Neuronal stem cell (in vitro differentiated cells): ENCODE measurements around the gene DLG2.

Experiments
- DNase-seq: peaks from one replicate; pipeline ENCODE4 v3.0.0-alpha.2; 2013; ENCODE audit warnings: low spot score
- H2AFZ ChIP-seq: one replicate; pipeline ENCODE4 v1.6.1; 2013; ENCODE audit warnings: mild to moderate bottlenecking, low read length, inconsistent platforms
- H2AK5ac ChIP-seq: 2 replicates; pipeline ENCODE4 v1.6.1; 2013; ENCODE audit warnings: low read depth, mild to moderate bottlenecking, inconsistent platforms, low read length, moderate library complexity, mixed read lengths
- H2BK120ac ChIP-seq: 2 replicates; pipeline ENCODE4 v1.6.1; 2013; ENCODE audit warnings: low read depth, mild to moderate bottlenecking, inconsistent platforms, low read length, moderate library complexity, mixed read lengths
- H2BK12ac ChIP-seq: one replicate; pipeline ENCODE4 v1.6.1; 2013; ENCODE audit warnings: low read length, inconsistent platforms
- H2BK15ac ChIP-seq: 2 replicates; pipeline ENCODE4 v1.6.1; 2013; ENCODE audit warnings: mild to moderate bottlenecking, low read length, inconsistent platforms, mixed read lengths
- H2BK5ac ChIP-seq: one replicate; pipeline ENCODE4 v1.6.1; 2013; ENCODE audit warnings: inconsistent platforms, mild to moderate bottlenecking, low read length, moderate library complexity
- H3K14ac ChIP-seq: one replicate; pipeline ENCODE4 v1.6.1; 2013; ENCODE audit warnings: low read length, inconsistent platforms
- H3K18ac ChIP-seq: 2 replicates; pipeline ENCODE4 v1.6.1; 2013; ENCODE audit warnings: low read length, inconsistent platforms
- H3K23ac ChIP-seq: 2 replicates; pipeline ENCODE4 v1.6.1; 2013; ENCODE audit warnings: low read depth, mild to moderate bottlenecking, mixed read lengths, low read length, inconsistent platforms; ENCODE audit not compliant: poor library complexity
- H3K27ac ChIP-seq: replicated peaks from 3 replicates; pipeline ENCODE4 v1.5.1; 2013; ENCODE audit warnings: low read length, inconsistent platforms
- H3K27me3 ChIP-seq, 3 experiments: 2 replicates each; pipeline ENCODE4 v1.6.1; 2013; ENCODE audit warnings: low read length in 3 of 3, mild to moderate bottlenecking in 2 of 3, inconsistent platforms in 1 of 3, low read depth in 1 of 3, mixed read lengths in 1 of 3, moderate library complexity in 1 of 3; ENCODE audit not compliant: control insufficient read depth in 3 of 3, insufficient read depth in 3 of 3
- H3K36me3 ChIP-seq, 2 donors: replicated peaks in 1 of 2; 2 replicates each; pipeline ENCODE4 v1.6.1; 2013; ENCODE audit warnings: low read length in 2 of 2; ENCODE audit not compliant: control insufficient read depth in 2 of 2, insufficient read depth in 2 of 2
- H3K4ac ChIP-seq: 2 replicates; pipeline ENCODE4 v1.6.1; 2013; ENCODE audit warnings: inconsistent platforms, mild to moderate bottlenecking, low read length, moderate library complexity
- H3K4me1 ChIP-seq, 2 donors: 1 replicate in 1 of 2; 2 replicates in 1 of 2; pipeline ENCODE4 v1.6.1; 2013; ENCODE audit warnings: low read length in 2 of 2, low read depth in 1 of 2; ENCODE audit not compliant: control insufficient read depth in 2 of 2, insufficient read depth in 1 of 2
- H3K4me2 ChIP-seq: one replicate; pipeline ENCODE4 v1.6.1; 2013; ENCODE audit warnings: mild to moderate bottlenecking, low read length, inconsistent platforms; ENCODE audit not compliant: insufficient read depth, poor library complexity, severe bottlenecking
- H3K4me3 ChIP-seq, 2 donors: 2 replicates each; pipeline ENCODE4 v1.5.1; 2013; ENCODE audit warnings: low read length in 2 of 2, mild to moderate bottlenecking in 2 of 2, inconsistent platforms in 1 of 2, moderate library complexity in 1 of 2
- H3K79me1 ChIP-seq: one replicate; pipeline ENCODE4 v1.6.1; 2013; ENCODE audit warnings: low read depth, mild to moderate bottlenecking, inconsistent platforms, low read length, moderate library complexity
- H3K9ac ChIP-seq: one replicate; pipeline ENCODE4 v1.6.1; 2013; ENCODE audit warnings: mild to moderate bottlenecking, low read depth, low read length, inconsistent platforms; ENCODE audit not compliant: poor library complexity
- H3K9me3 ChIP-seq, 2 donors: replicated peaks in 1 of 2; 2 replicates each; pipeline versions ENCODE3 to v1.6.1; 2013; ENCODE audit warnings: low read length in 2 of 2, mild to moderate bottlenecking in 2 of 2, inconsistent platforms in 1 of 2, low read depth in 1 of 2, mixed read lengths in 1 of 2, moderate library complexity in 1 of 2; ENCODE audit not compliant: control insufficient read depth in 2 of 2, insufficient read depth in 1 of 2
- H4K8ac ChIP-seq: one replicate; pipeline ENCODE4 v1.6.1; 2013; ENCODE audit warnings: low read depth, mild to moderate bottlenecking, inconsistent platforms, low read length, moderate library complexity
- H4K91ac ChIP-seq: one replicate; pipeline ENCODE4 v1.6.1; 2013; ENCODE audit warnings: low read length, low read depth, mild to moderate bottlenecking, inconsistent platforms; ENCODE audit not compliant: poor library complexity
- WGBS, 2 donors: extraction: QIAGEN DNeasy Blood & Tissue Kit; methylation state at CpG; one replicate each; pipeline ENCODE4 v1.1.7; 2013; ENCODE audit warnings: missing lambda C conversion rate in 2 of 2, mixed read lengths in 1 of 2; ENCODE audit not compliant: insufficient read length in 2 of 2, insufficient replicate concordance in 1 of 2; ENCODE audit errors: extremely low coverage in 2 of 2; 5-methylcytosine and 5-hydroxymethylcytosine counted together

The DLG2 gene

DNA sequence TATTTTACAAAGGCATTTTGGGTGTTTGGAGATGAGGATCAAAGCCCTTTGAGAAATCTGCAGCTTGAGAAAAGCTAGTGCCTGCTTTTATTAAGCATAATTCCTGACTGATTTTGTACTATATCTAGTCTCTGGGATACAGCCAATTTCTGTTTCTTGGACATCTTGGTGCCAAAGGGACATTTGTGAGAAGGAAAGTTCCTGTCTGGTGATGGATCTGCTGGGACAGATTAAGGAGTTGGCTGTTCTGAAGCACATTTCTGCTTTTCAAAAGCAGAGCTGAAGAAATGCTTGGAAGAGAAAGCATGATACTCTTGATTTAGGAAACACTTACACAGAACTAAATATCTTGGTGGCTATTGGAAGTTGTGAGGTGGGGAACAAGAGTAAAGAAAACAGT, 2086.4 kb downstream of the DLG2 start:
- Histone ChIP-seq H3K9ac (no peak overlapping the region), H3K4me3 (no peak overlapping the region), H2BK120ac (no peak overlapping the region), H2BK12ac (no peak overlapping the region), H4K8ac (no peak overlapping the region), H4K91ac (no peak overlapping the region), H2AK5ac (no peak overlapping the region), H3K36me3 (no peaks in the 10 kb centered on the region), H3K4ac (no peak overlapping the region), H3K79me1 (no peaks in the 10 kb centered on the region), H2BK5ac (no peak overlapping the region), H3K14ac (no peak overlapping the region), H3K23ac (no peak overlapping the region), H2AFZ (peak overlapping the region; percentile 48), H3K4me1 (peaks cover 3 to 4% of the 10 kb centered on the region in 2 donors), H2BK15ac (no peak overlapping the region), H3K27ac (no peak overlapping the region), H3K27me3 (no peaks in the 10 kb centered on the region), H3K9me3 (no peaks in the 10 kb centered on the region), H3K4me2 (no peak overlapping the region), H3K18ac (no peak overlapping the region)
- DNase-seq = no peak

DNA sequence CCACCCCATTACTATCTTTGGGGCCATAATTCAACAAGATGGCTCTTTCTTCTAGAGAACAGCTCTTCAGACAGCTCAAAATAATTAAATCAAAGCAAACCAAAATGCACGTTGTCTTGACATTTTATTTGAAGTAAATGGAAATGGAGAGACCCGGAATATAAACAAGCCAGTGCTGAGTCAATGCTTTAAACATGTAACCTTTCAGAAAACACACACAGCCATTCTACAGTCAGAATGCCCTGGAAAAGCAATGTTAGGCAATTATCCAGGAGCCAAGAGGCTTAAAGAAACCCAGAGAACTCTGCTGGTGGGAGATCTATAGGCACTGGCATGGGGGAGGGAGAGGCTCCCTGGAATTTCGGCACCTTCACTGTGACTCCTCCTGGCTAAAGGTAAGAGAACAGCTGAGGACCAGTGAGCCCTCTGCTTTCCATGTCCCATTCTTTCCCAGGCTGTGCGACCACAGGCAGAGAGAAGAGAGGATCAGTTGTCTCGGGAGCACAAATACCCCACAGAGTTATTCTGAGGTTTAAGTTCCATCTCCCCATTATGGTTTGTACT, 2086.9 kb downstream of the DLG2 start:
- Histone ChIP-seq H2BK15ac (no peak overlapping the region), H2BK120ac (no peak overlapping the region), H3K27ac (no peak overlapping the region), H4K91ac (no peak overlapping the region), H2BK5ac (no peak overlapping the region), H2BK12ac (no peak overlapping the region), H3K27me3 (no peaks in the 10 kb centered on the region), H3K4ac (no peak overlapping the region), H3K23ac (no peak overlapping the region), H3K9ac (no peak overlapping the region), H3K79me1 (no peaks in the 10 kb centered on the region), H2AK5ac (no peak overlapping the region), H4K8ac (no peak overlapping the region), H3K4me1 (peaks cover 0 to 3% of the 10 kb centered on the region in 2 donors), H3K18ac (no peak overlapping the region), H2AFZ (peak overlapping the region; percentile 48), H3K9me3 (no peaks in the 10 kb centered on the region), H3K4me2 (no peak overlapping the region), H3K14ac (no peak overlapping the region), H3K4me3 (no peak overlapping the region), H3K36me3 (no peaks in the 10 kb centered on the region)
- WGBS, 2 donors = no CpG with 5 or more reads among the region's 5 CpGs
- DNase-seq = no peak

DNA sequence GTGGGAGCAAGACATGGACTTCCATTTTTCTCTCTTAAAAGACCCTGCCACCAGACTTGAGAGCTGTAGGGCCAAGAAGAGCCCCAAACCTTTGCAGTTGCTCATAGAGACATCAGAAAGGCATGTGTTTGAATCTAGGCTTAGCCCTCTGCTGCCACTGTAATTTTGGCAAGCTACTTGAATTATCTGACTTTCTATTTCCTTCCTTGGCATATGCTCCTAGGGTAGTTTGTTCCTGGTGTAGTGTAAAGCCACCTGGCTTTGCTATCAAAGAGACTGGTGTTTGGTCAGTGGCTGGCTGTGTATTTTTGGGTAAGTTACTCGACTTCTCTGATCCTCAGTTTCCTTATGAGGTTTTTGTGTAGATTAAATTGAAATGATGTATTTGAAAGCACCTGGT, 2088.9 kb downstream of the DLG2 start:
- no peak overlapping the region for H3K9ac ChIP-seq
- no peak overlapping the region for H4K8ac ChIP-seq
- H3K14ac ChIP-seq = no peak overlapping the region
- no peak overlapping the region for H3K23ac ChIP-seq
- no peaks in the 10 kb centered on the region for H3K27me3 ChIP-seq
- H2BK12ac ChIP-seq = no peak overlapping the region
- peaks cover 0 to 3% of the 10 kb centered on the region in 2 donors for H3K4me1 ChIP-seq
- H3K9me3 ChIP-seq = no peaks in the 10 kb centered on the region
- H4K91ac ChIP-seq = no peak overlapping the region
- H2BK5ac ChIP-seq = no peak overlapping the region
- H3K4me3 ChIP-seq = no peak overlapping the region
- no peak overlapping the region for H2AFZ ChIP-seq
- H2BK120ac ChIP-seq = no peak overlapping the region
- no peak for DNase-seq
- H3K27ac ChIP-seq = no peak overlapping the region
- H2BK15ac ChIP-seq = no peak overlapping the region
- no peak overlapping the region for H3K4ac ChIP-seq
- no peak overlapping the region for H3K4me2 ChIP-seq
- H3K18ac ChIP-seq = no peak overlapping the region
- no CpG with 5 or more reads among the region's 1 CpG for WGBS, 2 donors
- no peaks in the 10 kb centered on the region for H3K79me1 ChIP-seq
- no peaks in the 10 kb centered on the region for H3K36me3 ChIP-seq
- no peak overlapping the region for H2AK5ac ChIP-seq

DNA sequence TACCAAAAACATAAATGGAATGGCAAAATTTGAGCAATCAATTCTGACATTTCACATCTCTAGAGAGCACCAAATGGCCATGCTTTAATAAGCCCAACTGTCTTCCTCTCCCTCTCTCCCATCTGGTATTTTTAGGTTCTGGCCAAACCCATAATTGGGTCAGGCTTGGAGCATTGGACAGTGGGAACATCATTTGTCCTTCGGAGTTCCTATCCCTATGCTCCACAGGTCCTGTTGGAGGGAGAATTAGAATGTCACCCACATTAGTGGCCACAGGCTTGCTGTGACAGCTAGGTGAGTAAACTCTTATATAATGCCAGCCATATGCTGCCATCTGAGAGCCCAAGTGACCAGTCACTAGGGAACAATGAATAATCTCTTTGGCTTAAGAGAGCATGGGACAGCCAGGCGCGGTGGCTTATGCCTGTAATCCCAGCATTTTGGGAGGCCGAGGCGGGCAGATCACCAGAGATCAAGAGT, 2090.0 kb downstream of the DLG2 start:
- H2AK5ac ChIP-seq = no peak overlapping the region
- H3K4me1 ChIP-seq = peaks cover 0 to 3% of the 10 kb centered on the region in 2 donors
- no peaks in the 10 kb centered on the region for H3K27me3 ChIP-seq
- no peak overlapping the region for H3K23ac ChIP-seq
- no peak overlapping the region for H2BK5ac ChIP-seq
- no CpG with 5 or more reads among the region's 5 CpGs for WGBS, 2 donors
- no peaks in the 10 kb centered on the region for H3K36me3 ChIP-seq
- H2AFZ ChIP-seq = no peak overlapping the region
- H3K4me3 ChIP-seq = no peak overlapping the region
- H4K8ac ChIP-seq = no peak overlapping the region
- H4K91ac ChIP-seq = no peak overlapping the region
- H3K4me2 ChIP-seq = no peak overlapping the region
- H3K9ac ChIP-seq = no peak overlapping the region
- H3K14ac ChIP-seq = no peak overlapping the region
- DNase-seq = no peak
- no peak overlapping the region for H2BK12ac ChIP-seq
- H2BK120ac ChIP-seq = no peak overlapping the region
- H3K4ac ChIP-seq = no peak overlapping the region
- H3K9me3 ChIP-seq = no peaks in the 10 kb centered on the region
- no peak overlapping the region for H2BK15ac ChIP-seq
- H3K18ac ChIP-seq = no peak overlapping the region
- H3K27ac ChIP-seq = no peak overlapping the region
- H3K79me1 ChIP-seq = no peaks in the 10 kb centered on the region
